Astrocyte of the spinal cord (primary cell): Measurements from ENCODE around the gene SAP130.

Experiments used
- DNase-seq: peaks from one replicate; pipeline ENCODE4 v3.0.0; 2011; ENCODE audit warnings: low read depth, low spot score
- H3K4me3 ChIP-seq: 2 replicates; pipeline ENCODE4 v1.5.1; 2011; ENCODE audit warnings: low read depth, mild to moderate bottlenecking, low read length, moderate library complexity
- in situ Hi-C: cut with HindIII; loops from 2 replicates; pipeline ENCODE4 v1.10.0; 2017; ENCODE audit warnings: low sequenced_read_pairs
- TF ChIP-seq, protein P1 (sequence below): IDR thresholded peaks from 2 replicates; pipeline ENCODE4 v1.5.1; 2012; ENCODE audit warnings: low read depth, mild to moderate bottlenecking, low read length, inconsistent platforms

SAP130 gene

DNA sequence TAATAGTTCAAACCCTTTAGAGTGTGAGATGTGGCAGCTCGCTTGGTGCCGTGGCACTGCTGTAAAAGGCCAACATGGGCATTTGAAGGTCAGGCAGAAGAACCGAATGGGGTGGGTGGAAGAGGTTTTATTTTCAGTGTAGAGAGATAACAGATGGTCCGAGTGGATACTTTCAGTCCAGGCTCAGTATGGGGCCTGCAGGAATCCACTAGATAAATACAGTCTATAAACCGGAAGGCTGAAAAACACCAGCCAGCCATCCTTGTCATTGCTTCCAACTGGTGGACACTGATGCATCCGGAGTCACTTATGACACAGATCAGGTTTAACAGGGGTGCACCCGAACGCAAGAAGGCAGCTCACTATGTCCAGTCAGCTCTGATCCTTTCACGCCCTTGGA is 86.4 kb downstream of the SAP130 start:
- H3K4me3 ChIP-seq, result no peak overlapping the region
- DNase-seq, result no peak
- in situ Hi-C loops, result no loop called here
- TF ChIP-seq, protein P1, sequence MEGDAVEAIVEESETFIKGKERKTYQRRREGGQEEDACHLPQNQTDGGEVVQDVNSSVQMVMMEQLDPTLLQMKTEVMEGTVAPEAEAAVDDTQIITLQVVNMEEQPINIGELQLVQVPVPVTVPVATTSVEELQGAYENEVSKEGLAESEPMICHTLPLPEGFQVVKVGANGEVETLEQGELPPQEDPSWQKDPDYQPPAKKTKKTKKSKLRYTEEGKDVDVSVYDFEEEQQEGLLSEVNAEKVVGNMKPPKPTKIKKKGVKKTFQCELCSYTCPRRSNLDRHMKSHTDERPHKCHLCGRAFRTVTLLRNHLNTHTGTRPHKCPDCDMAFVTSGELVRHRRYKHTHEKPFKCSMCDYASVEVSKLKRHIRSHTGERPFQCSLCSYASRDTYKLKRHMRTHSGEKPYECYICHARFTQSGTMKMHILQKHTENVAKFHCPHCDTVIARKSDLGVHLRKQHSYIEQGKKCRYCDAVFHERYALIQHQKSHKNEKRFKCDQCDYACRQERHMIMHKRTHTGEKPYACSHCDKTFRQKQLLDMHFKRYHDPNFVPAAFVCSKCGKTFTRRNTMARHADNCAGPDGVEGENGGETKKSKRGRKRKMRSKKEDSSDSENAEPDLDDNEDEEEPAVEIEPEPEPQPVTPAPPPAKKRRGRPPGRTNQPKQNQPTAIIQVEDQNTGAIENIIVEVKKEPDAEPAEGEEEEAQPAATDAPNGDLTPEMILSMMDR, result no peak

GRCh38 chr2:127940641-127941040 is 87.2 kb downstream of the SAP130 start:
- TF ChIP-seq, protein P1, result no peak
- in situ Hi-C loops, result no loop called here
- no peak overlapping the region for H3K4me3 ChIP-seq
- DNase-seq, result no peak

GRCh38 chr2:127935337-127935736 is 92.5 kb downstream of the SAP130 start:
- TF ChIP-seq, protein P1, result no peak
- in situ Hi-C loops, result no loop called here
- no peak overlapping the region for H3K4me3 ChIP-seq
- no peak for DNase-seq

DNA sequence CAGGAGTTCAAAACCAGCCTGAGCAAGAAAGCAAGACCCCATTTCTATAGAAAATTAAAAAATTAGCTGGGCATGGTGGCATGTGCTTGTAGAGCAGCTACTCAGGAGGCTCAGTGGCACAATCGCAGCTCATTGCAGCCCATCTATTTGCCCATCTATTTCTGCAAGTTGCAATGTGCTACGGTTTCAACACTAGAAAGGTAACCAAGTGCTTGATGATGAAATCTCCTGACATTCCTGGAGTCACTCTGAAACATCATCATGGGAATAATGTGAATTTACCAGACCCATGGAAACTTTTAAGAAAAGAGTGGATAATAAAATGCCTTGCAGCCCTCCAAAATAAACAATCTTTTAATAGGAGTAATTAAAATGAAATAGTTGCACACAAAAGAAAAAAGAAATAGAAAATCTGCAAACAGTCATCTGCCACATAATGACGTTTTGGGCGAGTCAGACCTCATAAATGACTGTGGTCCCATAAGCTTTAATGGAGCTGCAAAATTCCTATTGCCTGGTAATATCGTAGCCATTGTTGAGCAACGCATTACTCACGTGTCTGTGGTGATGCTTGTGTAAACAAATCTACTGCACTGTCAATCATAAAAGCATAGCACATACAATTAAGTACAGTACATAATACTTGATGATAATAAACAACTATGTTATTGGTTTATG is 95.5 kb downstream of the SAP130 start:
- H3K4me3 ChIP-seq, result no peak overlapping the region
- in situ Hi-C loops, result no loop called here
- peak; percentile 34 for DNase-seq
- TF ChIP-seq, protein P1, result no peak

DNA sequence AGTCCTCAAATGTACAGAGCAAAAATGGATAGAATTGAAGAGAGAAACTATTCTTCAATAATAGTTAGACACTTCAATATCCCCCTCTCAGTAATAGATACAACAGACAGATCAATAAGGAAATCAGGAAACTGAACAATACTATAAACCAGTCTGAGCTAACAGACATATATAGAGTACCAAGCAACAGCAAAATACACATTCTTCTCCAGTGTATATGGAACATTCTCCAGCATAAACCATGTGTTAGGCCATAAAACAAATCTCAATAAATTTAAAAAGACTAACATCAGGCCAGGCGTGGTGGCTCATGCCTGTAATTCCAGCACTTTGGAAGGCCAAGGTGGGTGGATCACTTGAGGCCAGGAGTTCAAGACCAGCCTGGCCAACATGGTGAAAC is 98.4 kb downstream of the SAP130 start:
- in situ Hi-C loops, result no loop called here

GRCh38 chr2:127927384-127927783 is 100.5 kb downstream of the SAP130 start:
- in situ Hi-C loops, result no loop called here
- TF ChIP-seq, protein P1, result no peak
- no peak for DNase-seq
- no peak overlapping the region for H3K4me3 ChIP-seq

More for the DNA sequence above, 98.4 kb downstream of the SAP130 start:
- TF ChIP-seq, protein P1, result no peak
- DNase-seq, result no peak
- no peak overlapping the region for H3K4me3 ChIP-seq
